ENCODE results near the gene CHMP2B.
"Not testable (repeated sequence)": the region's sequence is repeated elsewhere in the genome, so short reads cannot be mapped to it uniquely, and the experiment has no call there.

Gene CHMP2B

DNA sequence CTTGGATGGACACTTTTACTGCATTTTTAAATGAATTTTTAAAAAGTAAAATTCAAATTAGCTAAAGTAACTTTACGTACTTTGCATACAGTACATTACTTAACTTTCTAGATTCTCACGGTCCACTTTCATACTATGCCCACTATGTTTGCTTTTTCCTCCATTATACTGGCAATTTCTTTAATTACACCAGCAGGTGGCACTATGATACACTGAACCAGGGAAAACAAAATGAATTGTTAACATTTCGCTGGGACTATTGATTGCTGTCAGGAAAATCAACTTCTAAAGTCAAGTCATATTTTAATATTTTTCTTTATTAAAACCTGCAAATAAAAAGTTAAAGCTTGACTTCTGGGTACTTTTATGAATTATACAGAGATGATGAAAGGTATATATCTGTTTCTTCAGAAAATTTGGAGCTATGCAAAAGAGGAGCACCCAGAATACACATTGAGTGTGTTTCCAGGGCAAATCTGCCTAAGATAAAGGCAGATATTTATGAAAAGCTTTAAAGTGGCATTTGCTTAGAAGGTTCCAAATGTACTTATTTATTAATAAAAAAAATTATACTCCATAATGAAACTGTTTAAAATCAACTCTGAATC is 71.1 kb downstream of the CHMP2B start:
- no peaks in the 10 kb centered on the region for H3K9me2 ChIP-seq (replicated peaks; ENCODE audit: low read depth, low read length)
- H3K9me3 ChIP-seq (ENCODE audit: insufficient read depth, low read depth, low read length) = no peaks in the 10 kb centered on the region
- H3K4me2 ChIP-seq (ENCODE audit: low read depth, low read length, poor library complexity, severe bottlenecking) = no peak overlapping the region
- no peak overlapping the region for H3K9ac ChIP-seq (ENCODE audit: low read depth, low read length, poor library complexity, severe bottlenecking)
- H3K36me3 ChIP-seq (ENCODE audit: insufficient read depth, low read length) = no peaks in the 10 kb centered on the region
- H3K4me3 ChIP-seq (ENCODE audit: low read length, poor library complexity, severe bottlenecking) = no peak overlapping the region
- no peak for TF ChIP-seq EZH2phosphoT487 (IDR thresholded peaks at IDR 0.05; ENCODE audit: borderline replicate concordance)
- TF ChIP-seq, protein P1, sequence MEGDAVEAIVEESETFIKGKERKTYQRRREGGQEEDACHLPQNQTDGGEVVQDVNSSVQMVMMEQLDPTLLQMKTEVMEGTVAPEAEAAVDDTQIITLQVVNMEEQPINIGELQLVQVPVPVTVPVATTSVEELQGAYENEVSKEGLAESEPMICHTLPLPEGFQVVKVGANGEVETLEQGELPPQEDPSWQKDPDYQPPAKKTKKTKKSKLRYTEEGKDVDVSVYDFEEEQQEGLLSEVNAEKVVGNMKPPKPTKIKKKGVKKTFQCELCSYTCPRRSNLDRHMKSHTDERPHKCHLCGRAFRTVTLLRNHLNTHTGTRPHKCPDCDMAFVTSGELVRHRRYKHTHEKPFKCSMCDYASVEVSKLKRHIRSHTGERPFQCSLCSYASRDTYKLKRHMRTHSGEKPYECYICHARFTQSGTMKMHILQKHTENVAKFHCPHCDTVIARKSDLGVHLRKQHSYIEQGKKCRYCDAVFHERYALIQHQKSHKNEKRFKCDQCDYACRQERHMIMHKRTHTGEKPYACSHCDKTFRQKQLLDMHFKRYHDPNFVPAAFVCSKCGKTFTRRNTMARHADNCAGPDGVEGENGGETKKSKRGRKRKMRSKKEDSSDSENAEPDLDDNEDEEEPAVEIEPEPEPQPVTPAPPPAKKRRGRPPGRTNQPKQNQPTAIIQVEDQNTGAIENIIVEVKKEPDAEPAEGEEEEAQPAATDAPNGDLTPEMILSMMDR (conservative IDR thresholded peaks at IDR 0.05; ENCODE audit: low read length) = peak; percentile 82
- no peaks in the 10 kb centered on the region for H3K27me3 ChIP-seq (ENCODE audit: insufficient read depth, low read length, poor library complexity, severe bottlenecking)
- H3K4me1 ChIP-seq (ENCODE audit: insufficient read depth, low read length, poor library complexity, severe bottlenecking) = no peaks in the 10 kb centered on the region
- H3K79me2 ChIP-seq (ENCODE audit: insufficient read depth, low read length) = no peaks in the 10 kb centered on the region
- no peaks in the 10 kb centered on the region for H3F3A ChIP-seq (ENCODE audit: low read depth)
- no peaks in the 10 kb centered on the region for H4K20me1 ChIP-seq (ENCODE audit: insufficient read depth, low read length, poor library complexity, severe bottlenecking)
- H2AFZ ChIP-seq (ENCODE audit: low read length) = peak overlapping the region; percentile 54; the same call in 1 of the 2 replicates

DNA sequence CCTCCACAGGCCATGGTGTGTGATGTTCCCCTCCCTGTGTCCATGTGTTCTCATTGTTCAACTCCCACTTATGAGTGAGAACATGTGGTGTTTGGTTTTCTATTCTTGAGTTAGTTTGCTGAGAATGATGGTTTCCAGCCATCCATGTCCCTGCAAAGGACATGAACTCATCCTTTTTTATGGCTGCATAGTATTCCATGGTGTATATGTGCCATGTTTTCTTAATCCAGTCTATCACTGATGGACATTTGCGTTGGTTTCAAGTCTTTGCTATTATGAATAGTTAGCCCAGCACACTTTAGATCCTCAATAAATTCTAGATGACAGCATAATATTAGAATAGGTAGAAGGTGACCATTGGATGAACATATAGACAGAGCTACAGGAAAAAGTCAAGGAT is 77.9 kb downstream of the CHMP2B start:
- not testable (repeated sequence) for H4K20me1 ChIP-seq (ENCODE audit: insufficient read depth, low read length, poor library complexity, severe bottlenecking); H3K4me1 ChIP-seq (ENCODE audit: insufficient read depth, low read length, poor library complexity, severe bottlenecking); H3K36me3 ChIP-seq (ENCODE audit: insufficient read depth, low read length); H3K27me3 ChIP-seq (ENCODE audit: insufficient read depth, low read length, poor library complexity, severe bottlenecking); H3K9me3 ChIP-seq (ENCODE audit: insufficient read depth, low read depth, low read length); H3F3A ChIP-seq (ENCODE audit: low read depth); H3K79me2 ChIP-seq (ENCODE audit: insufficient read depth, low read length); H3K4me2 ChIP-seq (ENCODE audit: low read depth, low read length, poor library complexity, severe bottlenecking); H3K9me2 ChIP-seq (replicated peaks; ENCODE audit: low read depth, low read length); H3K4me3 ChIP-seq (ENCODE audit: low read length, poor library complexity, severe bottlenecking); H3K9ac ChIP-seq (ENCODE audit: low read depth, low read length, poor library complexity, severe bottlenecking); H2AFZ ChIP-seq (ENCODE audit: low read length)

Measured in Loucy (cell line).